ENCODE results near the gene CDC37. TPM values are rescaled to one million over a fixed set of nuclear protein-coding genes. Genes with fewer than 3 reads are reported as not detected.

Gene CDC37
- total and polyA plus RNA-seq, 2 experiments from 2014 or later: 183 to 280 TPM

MicroRNAs within 50 kb of the gene (microRNA counts, 767-probe panel; counts per million panel counts)
- microRNA hsa-miR-1181: not detected

Small RNA genes within 50 kb of the gene (microRNA-seq; reads per million reads assigned to microRNA genes)
- gene MIR1181: not detected

Other genes with a start within 250 kb of the CDC37 start
- 224 and 238 TPM in 2 replicates for gene DNMT1, start 208.6 kb downstream of the CDC37 start, total RNA-seq (2014; rRNA removed; shearing (Covaris generic))
- 589 and 593 TPM in 2 replicates for gene DNMT1, start 208.6 kb downstream of the CDC37 start, polyA plus RNA-seq (2016; fragmentation: Nextera tagmentation; extraction: Ambion mirVana)
- gene S1PR2, start 172.2 kb downstream of the CDC37 start, total RNA-seq (2014; rRNA removed; shearing (Covaris generic)): 13.2 and 13.9 TPM in 2 replicates
- 8.9 and 9.2 TPM in 2 replicates for gene S1PR2, start 172.2 kb downstream of the CDC37 start, polyA plus RNA-seq (2016; fragmentation: Nextera tagmentation; extraction: Ambion mirVana)
- gene MRPL4, start 151.3 kb downstream of the CDC37 start, total RNA-seq (2014; rRNA removed; shearing (Covaris generic)): 152 and 171 TPM in 2 replicates
- gene MRPL4, start 151.3 kb downstream of the CDC37 start, polyA plus RNA-seq (2016; fragmentation: Nextera tagmentation; extraction: Ambion mirVana): 92.0 and 102 TPM in 2 replicates
- 3.5 and 3.6 TPM in 2 replicates for gene ICAM1, start 132.4 kb downstream of the CDC37 start, total RNA-seq (2014; rRNA removed; shearing (Covaris generic))
- gene ICAM1, start 132.4 kb downstream of the CDC37 start, polyA plus RNA-seq (2016; fragmentation: Nextera tagmentation; extraction: Ambion mirVana): 1.0 and 1.6 TPM in 2 replicates
- gene ICAM4, start 116.6 kb downstream of the CDC37 start, total RNA-seq (2014; rRNA removed; shearing (Covaris generic)): 1.0 and 3.8 TPM in 2 replicates
- gene ICAM4, start 116.6 kb downstream of the CDC37 start, polyA plus RNA-seq (2016; fragmentation: Nextera tagmentation; extraction: Ambion mirVana): 0.81 and 0.96 TPM in 2 replicates
- 2.7 and 4.6 TPM in 2 replicates for gene ICAM5, start 113.6 kb downstream of the CDC37 start, total RNA-seq (2014; rRNA removed; shearing (Covaris generic))
- gene ICAM5, start 113.6 kb downstream of the CDC37 start, polyA plus RNA-seq (2016; fragmentation: Nextera tagmentation; extraction: Ambion mirVana): 0.47 and 0.78 TPM in 2 replicates
- gene ZGLP1, start 93.7 kb downstream of the CDC37 start, total RNA-seq (2014; rRNA removed; shearing (Covaris generic)): 1.5 and 4.7 TPM in 2 replicates
- gene ZGLP1, start 93.7 kb downstream of the CDC37 start, polyA plus RNA-seq (2016; fragmentation: Nextera tagmentation; extraction: Ambion mirVana): 5.3 and 5.9 TPM in 2 replicates
- gene FDX2, start 87.5 kb downstream of the CDC37 start, total RNA-seq (2014; rRNA removed; shearing (Covaris generic)): 27.3 and 28.7 TPM in 2 replicates
- gene FDX2, start 87.5 kb downstream of the CDC37 start, polyA plus RNA-seq (2016; fragmentation: Nextera tagmentation; extraction: Ambion mirVana): 29.7 and 35.0 TPM in 2 replicates
- gene RAVER1, start 70.0 kb downstream of the CDC37 start, total RNA-seq (2014; rRNA removed; shearing (Covaris generic)): 88.3 and 96.7 TPM in 2 replicates
- gene RAVER1, start 70.0 kb downstream of the CDC37 start, polyA plus RNA-seq (2016; fragmentation: Nextera tagmentation; extraction: Ambion mirVana): 23.6 and 25.5 TPM in 2 replicates
- 9.6 TPM in 2 replicates for gene ICAM3, start 63.9 kb downstream of the CDC37 start, total RNA-seq (2014; rRNA removed; shearing (Covaris generic))
- gene ICAM3, start 63.9 kb downstream of the CDC37 start, polyA plus RNA-seq (2016; fragmentation: Nextera tagmentation; extraction: Ambion mirVana): 14.7 and 19.2 TPM in 2 replicates
- gene TYK2, start 23.0 kb downstream of the CDC37 start, total RNA-seq (2014; rRNA removed; shearing (Covaris generic)): 22.2 and 29.1 TPM in 2 replicates
- gene TYK2, start 23.0 kb downstream of the CDC37 start, polyA plus RNA-seq (2016; fragmentation: Nextera tagmentation; extraction: Ambion mirVana): 30.7 and 35.9 TPM in 2 replicates
- 5.2 and 5.4 TPM in 2 replicates for gene PDE4A, start 17.0 kb upstream of the CDC37 start, total RNA-seq (2014; rRNA removed; shearing (Covaris generic))
- gene PDE4A, start 17.0 kb upstream of the CDC37 start, polyA plus RNA-seq (2016; fragmentation: Nextera tagmentation; extraction: Ambion mirVana): 5.2 and 5.4 TPM in 2 replicates
- 71.5 and 77.5 TPM in 2 replicates for gene KEAP1, start 99.8 kb upstream of the CDC37 start, total RNA-seq (2014; rRNA removed; shearing (Covaris generic))
- gene KEAP1, start 99.8 kb upstream of the CDC37 start, polyA plus RNA-seq (2016; fragmentation: Nextera tagmentation; extraction: Ambion mirVana): 46.5 and 57.8 TPM in 2 replicates
- gene S1PR5, start 113.9 kb upstream of the CDC37 start, total RNA-seq (2014; rRNA removed; shearing (Covaris generic)): 3.1 and 8.0 TPM in 2 replicates
- gene S1PR5, start 113.9 kb upstream of the CDC37 start, polyA plus RNA-seq (2016; fragmentation: Nextera tagmentation; extraction: Ambion mirVana): 4.6 and 4.8 TPM in 2 replicates
- gene ATG4D, start 140.4 kb upstream of the CDC37 start, total RNA-seq (2014; rRNA removed; shearing (Covaris generic)): 53.2 and 55.5 TPM in 2 replicates
- 15.1 and 19.1 TPM in 2 replicates for gene ATG4D, start 140.4 kb upstream of the CDC37 start, polyA plus RNA-seq (2016; fragmentation: Nextera tagmentation; extraction: Ambion mirVana)
- 23.8 and 25.0 TPM in 2 replicates for gene KRI1, start 162.5 kb upstream of the CDC37 start, total RNA-seq (2014; rRNA removed; shearing (Covaris generic))
- 43.2 and 48.8 TPM in 2 replicates for gene KRI1, start 162.5 kb upstream of the CDC37 start, polyA plus RNA-seq (2016; fragmentation: Nextera tagmentation; extraction: Ambion mirVana)
- 1.4 and 3.2 TPM in 2 replicates for gene CDKN2D, start 165.4 kb upstream of the CDC37 start, total RNA-seq (2014; rRNA removed; shearing (Covaris generic))
- 4.0 and 5.8 TPM in 2 replicates for gene CDKN2D, start 165.4 kb upstream of the CDC37 start, polyA plus RNA-seq (2016; fragmentation: Nextera tagmentation; extraction: Ambion mirVana)
- gene AP1M2, start 183.8 kb upstream of the CDC37 start, total RNA-seq (2014; rRNA removed; shearing (Covaris generic)): 158 and 165 TPM in 2 replicates
- gene AP1M2, start 183.8 kb upstream of the CDC37 start, polyA plus RNA-seq (2016; fragmentation: Nextera tagmentation; extraction: Ambion mirVana): 128 and 141 TPM in 2 replicates
- gene SLC44A2, start 222.0 kb upstream of the CDC37 start, total RNA-seq (2014; rRNA removed; shearing (Covaris generic)): 62.2 and 65.0 TPM in 2 replicates
- gene SLC44A2, start 222.0 kb upstream of the CDC37 start, polyA plus RNA-seq (2016; fragmentation: Nextera tagmentation; extraction: Ambion mirVana): 41.2 and 43.2 TPM in 2 replicates